A673 (cell line): ENCODE measurements around the gene TAOK2. TPM values are rescaled to one million over a fixed set of nuclear protein-coding genes. Genes with fewer than 3 reads are reported as not detected.
A peak's percentile ranks its signal among the peaks of the same experiment; 100 is the strongest.

ENCODE experiments used
- BruUV-seq: library from RNA; stranded (reverse); fragments of 400-500 nt; replicated peaks from 2 replicates; lab custom pipeline; 2021; lab: Mats Ljungman, UMichigan
- CTCF ChIA-PET: fragments of 300-600 bp; sonication (Branson Sonifier 250); formaldehyde crosslinking; loops from one replicate; lab custom pipeline; 2022; ENCODE audit warnings: antibody characterized with exemption; lab: Charles Lee
- POLR2A ChIA-PET: fragments of 300-600 bp; sonication (Branson Sonifier 250); formaldehyde crosslinking; loops from one replicate; lab custom pipeline; 2022; ENCODE audit warnings: antibody characterized with exemption; ENCODE audit not compliant: low non-redundant PET; lab: Charles Lee
- DNase-seq: peaks from one replicate; pipeline ENCODE4 v3.0.0-alpha.2; 2015; ENCODE audit warnings: low spot score
- H3K27ac ChIP-seq: fragments of 200-600 bp; sonication (generic); 2 replicates; pipeline ENCODE4 v1.5.1; 2016; ENCODE audit warnings: mixed run types, low read depth, mild to moderate bottlenecking, mixed read lengths, antibody characterized with exemption, low read length; ENCODE audit not compliant: poor library complexity, severe bottlenecking
- H3K27me3 ChIP-seq: fragments of 200-600 bp; sonication (generic); replicated peaks from 2 replicates; pipeline ENCODE4 v1.6.1; 2017; ENCODE audit warnings: mixed run types, low read depth, mild to moderate bottlenecking, mixed read lengths, antibody characterized with exemption, low read length; ENCODE audit not compliant: insufficient read depth, poor library complexity
- H3K36me3 ChIP-seq: fragments of 200-600 bp; sonication (generic); 2 replicates; pipeline ENCODE4 v1.6.1; 2016; ENCODE audit warnings: mixed run types, mild to moderate bottlenecking, mixed read lengths, antibody characterized with exemption, low read length; ENCODE audit not compliant: insufficient read depth, poor library complexity, severe bottlenecking
- H3K4me1 ChIP-seq: fragments of 200-600 bp; sonication (generic); 2 replicates; pipeline ENCODE4 v1.6.1; 2017; ENCODE audit warnings: mixed run types, mild to moderate bottlenecking, mixed read lengths, antibody characterized with exemption, low read length; ENCODE audit not compliant: insufficient read depth, poor library complexity, severe bottlenecking
- H3K4me3 ChIP-seq: fragments of 200-600 bp; sonication (generic); 2 replicates; pipeline ENCODE4 v1.5.1; 2016; ENCODE audit warnings: low read depth, mixed run types, mild to moderate bottlenecking, mixed read lengths, low read length; ENCODE audit not compliant: poor library complexity, severe bottlenecking
- H3K9me3 ChIP-seq: fragments of 200-600 bp; sonication (generic); 2 replicates; pipeline ENCODE4 v1.6.1; 2016; ENCODE audit warnings: mixed run types, low read depth, mild to moderate bottlenecking, mixed read lengths, antibody characterized with exemption, low read length; ENCODE audit not compliant: poor library complexity, severe bottlenecking
- CTCF ChIP-seq: fragments of 300-800, 200-600 bp; sonication (generic); conservative IDR thresholded peaks from 2 replicates; pipeline ENCODE4 v1.5.1; 2017; ENCODE audit warnings: low read depth, mild to moderate bottlenecking, antibody characterized with exemption, low read length, moderate library complexity, mixed read lengths
- EZH2 ChIP-seq: fragments of 200-600 bp; sonication (generic); IDR thresholded peaks from 2 replicates; pipeline ENCODE4 v1.6.1; 2017; ENCODE audit warnings: borderline replicate concordance, low read depth, mild to moderate bottlenecking, mixed read lengths, antibody characterized with exemption, low read length; ENCODE audit not compliant: poor library complexity, severe bottlenecking
- intact Hi-C: fragments of 100-400 bp; cut with micrococcal nuclease; formaldehyde crosslinking; loops from one replicate; pipeline ENCODE4 v1.10.0; 2022; ENCODE audit not compliant: unreplicated experiment
- total RNA-seq: library from RNA; stranded (reverse); gene quantifications from 2 replicates; pipeline ENCODE4 v1.2.3, GENCODE V29; 2021

TAOK2 gene
- total RNA-seq, 1 experiment from 2014 or later: 50.2 TPM

GRCh38 chr16:30009085-30009862 is 35.6 kb downstream of the TAOK2 start:
- CTCF ChIA-PET: no interaction called here

GRCh38 chr16:30009990-30010843 is 36.5 kb downstream of the TAOK2 start:
- CTCF ChIA-PET: interaction anchor here (0.6 kb wide), 1 partner anchor 9 kb away, joined by 9 read pairs; no protein-coding TSS in a partner anchor
- no peak for DNase-seq
- POLR2A ChIA-PET: no interaction called here
- Histone ChIP-seq H3K4me3 (peak overlapping the region; percentile 55), H3K36me3 (peaks cover 4% of the 10 kb centered on the region), H3K9me3 (no peaks in the 10 kb centered on the region), H3K27ac (no peak overlapping the region), H3K4me1 (peaks cover 10% of the 10 kb centered on the region), H3K27me3 (no peaks in the 10 kb centered on the region)
- TF ChIP-seq EZH2 (no peak), CTCF (no peak)
- no TSS peak for BruUV-seq
- intact Hi-C loops: no loop called here

More at GRCh38 chr16:30009085-30009862, 35.6 kb downstream of the TAOK2 start:
- Histone ChIP-seq H3K4me3 (no peak overlapping the region), H3K4me1 (peaks cover 10% of the 10 kb centered on the region), H3K27ac (no peak overlapping the region), H3K27me3 (no peaks in the 10 kb centered on the region), H3K9me3 (no peaks in the 10 kb centered on the region), H3K36me3 (peaks cover 4% of the 10 kb centered on the region)
- no peak for DNase-seq
- POLR2A ChIA-PET: no interaction called here
- TF ChIP-seq CTCF (no peak), EZH2 (no peak)
- intact Hi-C loops: no loop called here
- no TSS peak for BruUV-seq

GRCh38 chr16:30010844-30011713 is 37.4 kb downstream of the TAOK2 start, which contains the start of gene DOC2A:
Gene DOC2A, minus strand, starts transcription at chr16:30011027. Its CDS starts 805 bp downstream, at chr16:30010222.
- ChIA-PET POLR2A (no interaction called here), CTCF (interaction anchor here (0.6 kb wide), 2 partner anchors 148 to 154 kb away, joined by 6 to 7 read pairs; partner anchors contain the start of gene CDIPT)
- Histone ChIP-seq H3K27me3 (no peaks in the 10 kb centered on the region), H3K4me1 (peaks cover 10% of the 10 kb centered on the region), H3K36me3 (no peaks in the 10 kb centered on the region), H3K27ac (no peak within 1 kb of the TSS), H3K4me3 (peak within 1 kb of the TSS; percentile 55), H3K9me3 (no peaks in the 10 kb centered on the region)
- intact Hi-C loops: no loop called here
- peak; percentile 60 for DNase-seq
- TF ChIP-seq CTCF: no peak
- no peak for TF ChIP-seq EZH2
- no TSS peak for BruUV-seq
